Cardiac fibroblast (primary cell): ENCODE data around the gene UBE2J2.

ENCODE experiments used
- DNase-seq, 2 donors: peaks; one replicate each; pipeline versions ENCODE4 v3.0.0 to v3.0.0-alpha.2; 2010; ENCODE audit warnings: low read depth in 2 of 2
- H3K4me3 ChIP-seq, 2 donors: replicated peaks in 1 of 2; 1 replicate in 1 of 2; 2 replicates in 1 of 2; pipeline ENCODE4 v1.5.1; 2011; ENCODE audit warnings: low read depth in 2 of 2, low read length in 2 of 2, mild to moderate bottlenecking in 2 of 2, moderate library complexity in 1 of 2
- CTCF ChIP-seq: IDR thresholded peaks from one replicate; pipeline ENCODE4 v1.5.1; 2011; ENCODE audit warnings: low read depth, mild to moderate bottlenecking, low read length, inconsistent platforms

The UBE2J2 gene

GRCh38 chr1:1213345-1214265, 60.0 kb downstream of the UBE2J2 start, which contains the start of gene TNFRSF4:
TNFRSF4 (minus strand) TSS chr1:1214153; CDS start chr1:1214127, 26 bp downstream.
- no peak for TF ChIP-seq CTCF
- no peak for DNase-seq
- H3K4me3 ChIP-seq = no peak within 1 kb of the TSS

GRCh38 chr1:1212780-1213344, 60.8 kb downstream of the UBE2J2 start:
- peak in 1 of 2 donors; percentile 29 for DNase-seq
- H3K4me3 ChIP-seq = no peak overlapping the region

GRCh38 chr1:1211541-1212441, 61.9 kb downstream of the UBE2J2 start:
- no peak overlapping the region for H3K4me3 ChIP-seq
- no peak for DNase-seq
- TF ChIP-seq CTCF = no peak

More at GRCh38 chr1:1212780-1213344, 60.8 kb downstream of the UBE2J2 start:
- TF ChIP-seq CTCF = no peak

DNA sequence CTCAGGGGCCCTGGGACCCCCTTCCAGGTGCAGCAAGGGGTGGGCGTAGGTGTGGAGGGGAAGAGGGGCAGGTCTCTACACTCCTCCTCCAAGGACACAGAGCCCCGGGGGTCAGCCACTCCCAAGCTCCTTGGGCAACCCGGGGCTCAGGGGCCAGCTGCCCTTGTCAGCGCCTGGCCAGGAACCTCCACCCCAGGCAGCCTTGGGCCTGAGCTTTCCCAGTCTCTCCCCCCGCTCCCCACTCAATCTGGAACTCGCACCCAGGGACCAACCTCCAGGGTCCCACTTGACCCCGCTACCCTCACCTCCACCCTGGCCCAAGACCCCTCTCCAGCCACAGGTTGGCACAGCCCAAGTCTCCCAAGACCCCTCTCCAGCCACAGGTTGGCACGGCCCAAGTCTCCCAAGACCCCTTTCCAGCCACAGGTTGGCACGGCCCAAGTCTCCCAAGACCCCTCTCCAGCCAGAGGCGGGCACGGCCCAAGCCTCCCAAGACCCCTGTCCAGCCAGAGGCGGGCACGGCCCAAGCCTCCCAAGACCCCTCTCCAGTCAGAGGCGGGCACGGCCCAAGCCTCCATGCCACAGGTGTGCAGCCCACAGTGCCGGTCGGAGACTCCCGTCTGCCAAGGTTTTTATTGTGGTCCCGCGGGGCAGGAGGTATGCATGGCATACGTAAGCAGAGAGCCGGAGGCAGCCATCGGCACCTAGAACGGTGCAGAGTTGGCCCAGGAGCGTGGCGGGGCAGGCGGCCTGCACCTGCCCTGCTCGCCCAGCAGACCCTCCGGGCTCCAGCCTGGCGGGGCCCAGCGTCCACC, 62.7 kb downstream of the UBE2J2 start:
- TF ChIP-seq CTCF = no peak
- H3K4me3 ChIP-seq = no peak overlapping the region
- DNase-seq = no peak

- no peak overlapping the region for H3K4me3 ChIP-seq
- TF ChIP-seq CTCF = no peak
- no peak for DNase-seq
These were observed 64.8 kb downstream of the UBE2J2 start for GRCh38 chr1:1208713-1209433.
